G401 (cell line): ENCODE data around the gene ZNF71. TPM values are rescaled to one million over a fixed set of nuclear protein-coding genes. Genes with fewer than 3 reads are reported as not detected.
A peak's percentile ranks its signal among the peaks of the same experiment; 100 is the strongest.
"Not testable (repeated sequence)": the region's sequence is repeated elsewhere in the genome, so short reads cannot be mapped to it uniquely, and the experiment has no call there.

Source experiments
- DNase-seq: peaks from one replicate; pipeline ENCODE4 v3.0.0-alpha.2; 2015; ENCODE audit warnings: low spot score
- in situ Hi-C: cut with HindIII; loops from 2 replicates; pipeline ENCODE4 v1.10.0; 2016; ENCODE audit warnings: low sequenced_read_pairs, mixed read lengths
- total RNA-seq: library from RNA; depleted of rRNA; stranded (reverse); fragments of >200 nt; shearing (Covaris generic); gene quantifications from 2 replicates; pipeline ENCODE4 v1.2.3, GENCODE V29; 2014; rRNA removed

The ZNF71 gene
- total RNA-seq, 1 experiment from 2014 or later: 13.5 TPM

- DNase-seq: no peak
- in situ Hi-C loops: no loop called here
Observed at GRCh38 chr19:56670961-56671612, 76.0 kb downstream of the ZNF71 start.

GRCh38 chr19:56671613-56671994 is 76.5 kb downstream of the ZNF71 start, which contains the start of gene ZNF835:
TSS of gene ZNF835 (minus strand) at chr19:56671757. CDS start at chr19:56665198, 6,559 bp downstream.
- peak; percentile 97 for DNase-seq
- in situ Hi-C loops: no loop called here

DNA sequence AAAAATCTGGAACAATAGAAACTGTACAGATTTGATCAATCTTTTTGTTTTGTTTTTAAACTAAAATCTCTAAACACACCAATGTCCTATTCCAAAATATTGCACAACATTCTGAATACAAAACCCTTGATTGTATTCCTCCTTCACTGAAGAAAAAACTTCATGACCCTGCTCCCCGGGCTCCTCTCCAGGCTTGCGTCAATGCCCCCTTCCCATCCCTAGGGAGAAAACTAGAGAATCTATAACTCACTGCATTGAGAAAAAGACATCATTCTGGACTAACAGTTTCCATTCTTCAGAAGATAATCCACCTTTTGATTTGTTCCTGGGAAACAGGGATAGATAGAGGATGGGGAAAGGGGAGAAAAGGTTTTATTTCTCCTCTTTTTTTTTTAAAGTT is 77.5 kb downstream of the ZNF71 start:
- in situ Hi-C loops, DNase-seq: not testable (repeated sequence)

Other genes with a start within 250 kb of the ZNF71 start
- gene ZNF582, start 201.8 kb upstream of the ZNF71 start, total RNA-seq: 0.43 and 1.8 TPM in 2 replicates
- 2.1 and 5.2 TPM in 2 replicates for gene ZNF583, start 191.0 kb upstream of the ZNF71 start, total RNA-seq
- gene ZNF667, start 118.0 kb upstream of the ZNF71 start, total RNA-seq: 9.2 and 28.3 TPM in 2 replicates
- gene ZNF471, start 87.4 kb upstream of the ZNF71 start, total RNA-seq: 1.2 and 1.5 TPM in 2 replicates
- gene ZFP28, start 56.4 kb upstream of the ZNF71 start, total RNA-seq: 3.1 and 4.5 TPM in 2 replicates
- gene ZNF470, start 27.8 kb upstream of the ZNF71 start, total RNA-seq: 2.5 and 3.2 TPM in 2 replicates
- gene SMIM17, start 47.9 kb downstream of the ZNF71 start, total RNA-seq: 0.10 TPM in 1 of 2 replicates, not detected in the other
- 0.37 TPM in 1 of 2 replicates, not detected in the other for gene ZNF835, start 76.5 kb downstream of the ZNF71 start, total RNA-seq
- gene PEG3, start 245.4 kb downstream of the ZNF71 start, total RNA-seq: 4.6 and 5.1 TPM in 2 replicates
- gene ZIM2, start 245.4 kb downstream of the ZNF71 start, total RNA-seq: not detected in 2 replicates